HFF-Myc (cell line): Measurements from ENCODE around the gene OR2V2.

Experiments used
- DNase-seq: peaks from one replicate; pipeline ENCODE4 v3.0.0-alpha.2; 2011; ENCODE audit warnings: low read depth; ENCODE audit errors: extremely low read depth
- H3K4me3 ChIP-seq: replicated peaks from 2 replicates; pipeline ENCODE4 v1.5.1; 2011; ENCODE audit warnings: low read depth, mild to moderate bottlenecking, control low read depth, low read length
- CTCF ChIP-seq: IDR thresholded peaks from 2 replicates; pipeline ENCODE4 v1.5.1; 2012; ENCODE audit warnings: mild to moderate bottlenecking, low read depth, low read length, control low read depth; ENCODE audit errors: missing control alignments

The OR2V2 gene

GRCh38 chr5:181151146-181151545, 3.8 kb downstream of the OR2V2 start:
- TF ChIP-seq CTCF = no peak
- H3K4me3 ChIP-seq = no peak overlapping the region
- no peak for DNase-seq

GRCh38 chr5:181152406-181152805, 5.0 kb downstream of the OR2V2 start:
- H3K4me3 ChIP-seq = no peak overlapping the region
- no peak for DNase-seq
- no peak for TF ChIP-seq CTCF

GRCh38 chr5:181153814-181154213, 6.4 kb downstream of the OR2V2 start:
- H3K4me3 ChIP-seq = no peak overlapping the region
- no peak for TF ChIP-seq CTCF
- no peak for DNase-seq

GRCh38 chr5:181156758-181157157, 9.4 kb downstream of the OR2V2 start:
- no peak for TF ChIP-seq CTCF
- H3K4me3 ChIP-seq = no peak overlapping the region
- no peak for DNase-seq

GRCh38 chr5:181158869-181159268, 11.5 kb downstream of the OR2V2 start:
- DNase-seq = no peak
- no peak overlapping the region for H3K4me3 ChIP-seq
- TF ChIP-seq CTCF = no peak

- peak; percentile 94 for TF ChIP-seq CTCF
- no peak overlapping the region for H3K4me3 ChIP-seq
Measured at GRCh38 chr5:181159286-181160151, 12.1 kb downstream of the OR2V2 start.

More at GRCh38 chr5:181159286-181160151, 12.1 kb downstream of the OR2V2 start:
- DNase-seq = no peak
